Measurements from ENCODE around the gene GALNT3. TPM values are rescaled to one million over a fixed set of nuclear protein-coding genes. Genes with fewer than 3 reads are reported as not detected.

Gene GALNT3
- total RNA-seq, 1 experiment from 2014 or later: 18.5 TPM

GRCh38 chr2:165815299-165816141, 21.5 kb upstream of the GALNT3 start:
- no peak overlapping the region for H3K18ac ChIP-seq (ENCODE audit: insufficient read length, low read depth, low read length)
- no peak overlapping the region for H2AK5ac ChIP-seq (ENCODE audit: insufficient read length, low read length)
- H3K79me2 ChIP-seq (ENCODE audit: insufficient read depth, low read length): no peaks in the 10 kb centered on the region
- H4K8ac ChIP-seq (replicated peaks; ENCODE audit: insufficient read length, low read depth, low read length): no peak overlapping the region
- H3K27ac ChIP-seq (ENCODE audit: insufficient read length, low read depth, low read length): no peak overlapping the region
- no peak overlapping the region for H2AFZ ChIP-seq (ENCODE audit: low read length)
- no peak overlapping the region for H3T11ph ChIP-seq (ENCODE audit: low read length)
- WGBS (ENCODE audit: extremely low coverage, insufficient read length, low lambda C conversion rate): no CpG with 5 or more reads among the region's 2 CpGs
- no peaks in the 10 kb centered on the region for H3K79me1 ChIP-seq (ENCODE audit: insufficient read depth, low read depth, low read length, poor library complexity, severe bottlenecking)
- H3K9me3 ChIP-seq (ENCODE audit: control insufficient read depth, low read depth, low read length): no peaks in the 10 kb centered on the region
- H2BK5ac ChIP-seq (ENCODE audit: insufficient read length, low read length): no peak overlapping the region
- no peak overlapping the region for H2BK120ac ChIP-seq (ENCODE audit: low read depth, low read length, poor library complexity, severe bottlenecking)
- no peak overlapping the region for H3K4me2 ChIP-seq (ENCODE audit: insufficient read depth, insufficient read length, low read length)
- H3K27me3 ChIP-seq (ENCODE audit: insufficient read depth, low read length): no peaks in the 10 kb centered on the region
- H4K91ac ChIP-seq (ENCODE audit: insufficient read length, low read depth, low read length): no peak overlapping the region
- Mint-ChIP-seq H3K27me3 (ENCODE audit: low read depth) (no peaks in the 10 kb centered on the region), H3K4me3 (no peak overlapping the region), H3K27ac (no peak overlapping the region), H3K36me3 (ENCODE audit: insufficient read depth in 1 of 3, low read depth in 3 of 3) (no peaks in the 10 kb centered on the region), H3K9me3 (no peaks in the 10 kb centered on the region), H3K4me1 (peaks cover 13 to 19% of the 10 kb centered on the region in 2 experiments)
- H4K5ac ChIP-seq (ENCODE audit: insufficient read length, low read depth, low read length): no peak overlapping the region
- H3K23me2 ChIP-seq (ENCODE audit: insufficient read length, low read depth, low read length, poor library complexity, severe bottlenecking): no peaks in the 10 kb centered on the region
- DNase-seq: no peak
- TF ChIP-seq, protein P1, sequence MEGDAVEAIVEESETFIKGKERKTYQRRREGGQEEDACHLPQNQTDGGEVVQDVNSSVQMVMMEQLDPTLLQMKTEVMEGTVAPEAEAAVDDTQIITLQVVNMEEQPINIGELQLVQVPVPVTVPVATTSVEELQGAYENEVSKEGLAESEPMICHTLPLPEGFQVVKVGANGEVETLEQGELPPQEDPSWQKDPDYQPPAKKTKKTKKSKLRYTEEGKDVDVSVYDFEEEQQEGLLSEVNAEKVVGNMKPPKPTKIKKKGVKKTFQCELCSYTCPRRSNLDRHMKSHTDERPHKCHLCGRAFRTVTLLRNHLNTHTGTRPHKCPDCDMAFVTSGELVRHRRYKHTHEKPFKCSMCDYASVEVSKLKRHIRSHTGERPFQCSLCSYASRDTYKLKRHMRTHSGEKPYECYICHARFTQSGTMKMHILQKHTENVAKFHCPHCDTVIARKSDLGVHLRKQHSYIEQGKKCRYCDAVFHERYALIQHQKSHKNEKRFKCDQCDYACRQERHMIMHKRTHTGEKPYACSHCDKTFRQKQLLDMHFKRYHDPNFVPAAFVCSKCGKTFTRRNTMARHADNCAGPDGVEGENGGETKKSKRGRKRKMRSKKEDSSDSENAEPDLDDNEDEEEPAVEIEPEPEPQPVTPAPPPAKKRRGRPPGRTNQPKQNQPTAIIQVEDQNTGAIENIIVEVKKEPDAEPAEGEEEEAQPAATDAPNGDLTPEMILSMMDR (conservative IDR thresholded peaks at IDR 0.05): no peak
- no peak overlapping the region for H3K23ac ChIP-seq (ENCODE audit: insufficient read length, low read depth, low read length)
- no peak overlapping the region for H3K56ac ChIP-seq (ENCODE audit: insufficient read length, low read depth, low read length)
- no peak overlapping the region for H2BK20ac ChIP-seq (ENCODE audit: low read depth, low read length, poor library complexity, severe bottlenecking)
- no peaks in the 10 kb centered on the region for H4K20me1 ChIP-seq (ENCODE audit: control insufficient read depth, insufficient read depth, insufficient read length)
- H2BK12ac ChIP-seq (ENCODE audit: insufficient read length, low read depth, low read length): no peak overlapping the region
- no peak overlapping the region for H3K14ac ChIP-seq (ENCODE audit: insufficient read depth, low read length)
- no peak overlapping the region for H3K9ac ChIP-seq (ENCODE audit: extremely low read depth, insufficient read length, low read length)
- no peaks in the 10 kb centered on the region; the same call in 1 of the 2 replicates for H3K4me1 ChIP-seq (ENCODE audit: insufficient read depth, low read length)
- no peak overlapping the region for H3K4ac ChIP-seq (ENCODE audit: low read depth, low read length)
- H2BK15ac ChIP-seq (ENCODE audit: low read depth, low read length): no peak overlapping the region

Data from H9 (cell line).